H9 (cell line): Measurements from ENCODE around the gene MYCBPAP. TPM values are rescaled to one million over a fixed set of nuclear protein-coding genes. Genes with fewer than 3 reads are reported as not detected.

Experiments
- DNase-seq: peaks from one replicate; pipeline ENCODE4 v3.0.0-alpha.2; 2017
- H2AFZ ChIP-seq: one replicate; pipeline ENCODE4 v1.6.1; 2013; ENCODE audit warnings: mild to moderate bottlenecking, low read length, control low read depth, moderate library complexity
- H2AK5ac ChIP-seq: 2 replicates; pipeline ENCODE4 v1.6.1; 2013; ENCODE audit warnings: low read length, control low read depth, mixed read lengths; ENCODE audit not compliant: insufficient read length
- H2BK120ac ChIP-seq: one replicate; pipeline ENCODE4 v1.6.1; 2013; ENCODE audit warnings: low read depth, mild to moderate bottlenecking, low read length, control low read depth, inconsistent platforms; ENCODE audit not compliant: poor library complexity, severe bottlenecking
- H2BK12ac ChIP-seq: 2 replicates; pipeline ENCODE4 v1.6.1; 2013; ENCODE audit warnings: low read length, control low read depth, mixed read lengths, low read depth; ENCODE audit not compliant: insufficient read length
- H2BK15ac ChIP-seq: 2 replicates; pipeline ENCODE4 v1.6.1; 2013; ENCODE audit warnings: low read depth, low read length, control low read depth
- H2BK20ac ChIP-seq: one replicate; pipeline ENCODE4 v1.6.1; 2013; ENCODE audit warnings: low read depth, mild to moderate bottlenecking, low read length, control low read depth, inconsistent platforms; ENCODE audit not compliant: poor library complexity, severe bottlenecking
- H2BK5ac ChIP-seq: 2 replicates; pipeline ENCODE4 v1.6.1; 2013; ENCODE audit warnings: low read length, control low read depth, mixed read lengths; ENCODE audit not compliant: insufficient read length
- H3K14ac ChIP-seq: 2 replicates; pipeline ENCODE4 v1.6.1; 2013; ENCODE audit warnings: low read length, control low read depth; ENCODE audit not compliant: insufficient read depth
- H3K18ac ChIP-seq: 2 replicates; pipeline ENCODE4 v1.6.1; 2013; ENCODE audit warnings: low read depth, mild to moderate bottlenecking, mixed read lengths, low read length, control low read depth; ENCODE audit not compliant: insufficient read length
- H3K23ac ChIP-seq: 2 replicates; pipeline ENCODE4 v1.6.1; 2013; ENCODE audit warnings: low read length, control low read depth, mixed read lengths, low read depth; ENCODE audit not compliant: insufficient read length
- H3K23me2 ChIP-seq: 2 replicates; pipeline ENCODE4 v1.6.1; 2013; ENCODE audit warnings: low read depth, mild to moderate bottlenecking, mixed read lengths, low read length, control low read depth; ENCODE audit not compliant: insufficient read length, poor library complexity, severe bottlenecking
- H3K27ac ChIP-seq: 2 replicates; pipeline ENCODE4 v1.5.1; 2013; ENCODE audit warnings: low read length, control low read depth, mixed read lengths, low read depth; ENCODE audit not compliant: insufficient read length
- H3K27me3 ChIP-seq: 2 replicates; pipeline ENCODE4 v1.6.1; 2013; ENCODE audit warnings: low read length, control low read depth, inconsistent platforms; ENCODE audit not compliant: insufficient read depth
- H3K4ac ChIP-seq: 2 replicates; pipeline ENCODE4 v1.6.1; 2013; ENCODE audit warnings: low read depth, mild to moderate bottlenecking, control low read depth, inconsistent platforms, low read length, moderate library complexity
- H3K4me1 ChIP-seq: 2 replicates; pipeline ENCODE4 v1.6.1; 2013; ENCODE audit warnings: low read length, control low read depth, inconsistent platforms; ENCODE audit not compliant: insufficient read depth
- H3K4me2 ChIP-seq: 2 replicates; pipeline ENCODE4 v1.6.1; 2013; ENCODE audit warnings: low read length, control low read depth, mixed read lengths; ENCODE audit not compliant: insufficient read length, insufficient read depth
- H3K56ac ChIP-seq: 2 replicates; pipeline ENCODE4 v1.6.1; 2013; ENCODE audit warnings: low read depth, mild to moderate bottlenecking, mixed read lengths, low read length, control low read depth; ENCODE audit not compliant: insufficient read length
- H3K79me1 ChIP-seq: 2 replicates; pipeline ENCODE4 v1.6.1; 2013; ENCODE audit warnings: low read depth, mild to moderate bottlenecking, moderate library complexity, low read length, control low read depth, inconsistent platforms; ENCODE audit not compliant: insufficient read depth, poor library complexity, severe bottlenecking
- H3K79me2 ChIP-seq: 2 replicates; pipeline ENCODE4 v1.6.1; 2013; ENCODE audit warnings: low read length, control low read depth, inconsistent platforms; ENCODE audit not compliant: insufficient read depth
- H3K9ac ChIP-seq: 2 replicates; pipeline ENCODE4 v1.6.1; 2013; ENCODE audit warnings: low read length, control low read depth, mixed read lengths; ENCODE audit not compliant: insufficient read length; ENCODE audit errors: extremely low read depth
- H3K9me3 ChIP-seq: one replicate; pipeline ENCODE4 v1.6.1; 2013; ENCODE audit warnings: low read depth, low read length, inconsistent platforms; ENCODE audit not compliant: control insufficient read depth
- H3T11ph ChIP-seq: one replicate; pipeline ENCODE4 v1.6.1; 2013; ENCODE audit warnings: mild to moderate bottlenecking, low read length, control low read depth, inconsistent platforms
- H4K20me1 ChIP-seq: one replicate; pipeline ENCODE4 v1.6.1; 2013; ENCODE audit not compliant: control insufficient read depth, insufficient read length, insufficient read depth
- H4K5ac ChIP-seq: 2 replicates; pipeline ENCODE4 v1.6.1; 2013; ENCODE audit warnings: low read depth, mild to moderate bottlenecking, mixed read lengths, low read length, control low read depth; ENCODE audit not compliant: insufficient read length
- H4K8ac ChIP-seq: replicated peaks from 2 replicates; pipeline ENCODE4 v1.6.1; 2013; ENCODE audit warnings: low read length, control low read depth, mixed read lengths, low read depth; ENCODE audit not compliant: insufficient read length
- H4K91ac ChIP-seq: 2 replicates; pipeline ENCODE4 v1.6.1; 2013; ENCODE audit warnings: low read depth, mild to moderate bottlenecking, moderate library complexity, mixed read lengths, low read length, control low read depth; ENCODE audit not compliant: insufficient read length
- H3K27ac Mint-ChIP-seq, 3 experiments: 2 replicates in 2 of 3; 3 replicates in 1 of 3; pipeline ENCODE4 v1.8.0; 2020 to 2021; ENCODE audit warnings: mixed read lengths in 3 of 3, mild to moderate bottlenecking in 1 of 3, moderate library complexity in 1 of 3
- H3K27me3 Mint-ChIP-seq: 2 replicates; pipeline ENCODE4 v1.8.0; 2021; ENCODE audit warnings: low read depth, mild to moderate bottlenecking, moderate library complexity, mixed read lengths
- H3K36me3 Mint-ChIP-seq, 3 experiments: 2 replicates in 2 of 3; 3 replicates in 1 of 3; pipeline ENCODE4 v1.8.0; 2020 to 2021; ENCODE audit warnings: low read depth in 3 of 3, mixed read lengths in 3 of 3; ENCODE audit not compliant: insufficient read depth in 1 of 3
- H3K4me1 Mint-ChIP-seq, 2 experiments: 2 replicates each; pipeline ENCODE4 v1.8.0; 2020; ENCODE audit warnings: mixed read lengths in 2 of 2
- H3K4me3 Mint-ChIP-seq, 2 experiments: 2 replicates in 1 of 2; 3 replicates in 1 of 2; pipeline ENCODE4 v1.8.0; 2020 to 2021; ENCODE audit warnings: mild to moderate bottlenecking in 2 of 2, mixed read lengths in 2 of 2, moderate library complexity in 1 of 2
- H3K9me3 Mint-ChIP-seq, 2 experiments: 2 replicates in 1 of 2; 3 replicates in 1 of 2; pipeline ENCODE4 v1.8.0; 2020; ENCODE audit warnings: mild to moderate bottlenecking in 2 of 2, mixed read lengths in 2 of 2, moderate library complexity in 1 of 2
- CTCF ChIP-seq: fragments of 200-600 bp; sonication (generic); conservative IDR thresholded peaks from 3 replicates; pipeline ENCODE4 v1.8.0; 2021; ENCODE audit warnings: antibody characterized with exemption, mild to moderate bottlenecking
- WGBS: extraction: QIAGEN DNeasy Blood & Tissue Kit; methylation state at CpG from one replicate; pipeline ENCODE4 v1.1.7; 2013; ENCODE audit warnings: missing lambda C conversion rate, low lambda C conversion rate, mixed read lengths; ENCODE audit not compliant: insufficient read length; ENCODE audit errors: extremely low coverage; 5-methylcytosine and 5-hydroxymethylcytosine counted together
- total RNA-seq: library from RNA; stranded (reverse); gene quantifications from 2 replicates; pipeline ENCODE4 v1.2.1, GENCODE V29; 2021

MYCBPAP gene
- total RNA-seq, 1 experiment from 2014 or later = 1.7 TPM

- DNase-seq = no peak
- H3K27ac ChIP-seq = no peak overlapping the region
- H2BK15ac ChIP-seq = no peak overlapping the region
- H3K4me2 ChIP-seq = no peak overlapping the region
- H3K79me2 ChIP-seq = no peaks in the 10 kb centered on the region
- H3T11ph ChIP-seq = no peak overlapping the region
- Mint-ChIP-seq H3K4me1 (peaks cover 18 to 30% of the 10 kb centered on the region in 2 experiments; a peak in 3 of 4 replicates), H3K4me3 (no peak overlapping the region), H3K27ac (no peak overlapping the region; a peak in 1 of 7 replicates), H3K27me3 (peaks cover 28% of the 10 kb centered on the region), H3K36me3 (peaks cover 0 to 5% (median 2%) of the 10 kb centered on the region in 3 experiments; a peak in 2 of 7 replicates), H3K9me3 (no peaks in the 10 kb centered on the region)
- no peak overlapping the region for H2AFZ ChIP-seq
- H3K27me3 ChIP-seq = peaks cover 2% of the 10 kb centered on the region; the same call in 1 of the 2 replicates
- no peak overlapping the region for H3K9ac ChIP-seq
- no CpG with 5 or more reads among the region's 19 CpGs for WGBS
- no peak overlapping the region for H2BK12ac ChIP-seq
- H3K23ac ChIP-seq = no peak overlapping the region
- H3K23me2 ChIP-seq = no peaks in the 10 kb centered on the region
- no peak overlapping the region for H2BK5ac ChIP-seq
- no peaks in the 10 kb centered on the region for H3K9me3 ChIP-seq
- no peak for TF ChIP-seq CTCF
- H2AK5ac ChIP-seq = no peak overlapping the region
- no peak overlapping the region for H3K4ac ChIP-seq
- no peak overlapping the region for H3K14ac ChIP-seq
- no peak overlapping the region for H4K8ac ChIP-seq
- no peak overlapping the region for H4K91ac ChIP-seq
- H3K18ac ChIP-seq = no peak overlapping the region
- H3K4me1 ChIP-seq = no peaks in the 10 kb centered on the region
- H2BK120ac ChIP-seq = no peak overlapping the region
- no peaks in the 10 kb centered on the region for H3K79me1 ChIP-seq
- no peak overlapping the region for H3K56ac ChIP-seq
- H4K20me1 ChIP-seq = no peaks in the 10 kb centered on the region
- H4K5ac ChIP-seq = no peak overlapping the region
- no peak overlapping the region for H2BK20ac ChIP-seq
These were observed 63.4 kb downstream of the MYCBPAP start for GRCh38 chr17:50571681-50572080.
